ENCODE measurements around the gene TOB2.
"Not testable (repeated sequence)": the region's sequence is repeated elsewhere in the genome, so short reads cannot be mapped to it uniquely, and the experiment has no call there.

TOB2 gene

DNA sequence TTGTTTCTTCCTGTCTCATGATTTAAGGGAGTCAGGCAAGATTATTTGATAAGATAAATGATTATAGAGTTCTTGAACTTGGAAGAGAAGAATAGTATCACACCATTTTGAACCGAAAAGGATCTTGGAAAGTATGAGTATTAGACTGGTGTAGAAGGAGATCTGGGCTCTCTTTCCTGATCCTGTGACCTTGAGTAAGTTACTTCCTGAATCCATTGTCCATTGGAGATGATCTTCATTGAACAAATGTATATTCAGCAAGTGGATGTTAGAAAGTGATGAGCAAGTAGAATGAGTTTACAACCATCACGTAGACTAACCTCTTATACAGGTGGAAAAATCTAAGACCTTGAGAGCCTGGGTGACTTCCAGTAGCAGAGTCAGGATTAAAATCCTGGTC is 24.3 kb upstream of the TOB2 start:
- in situ Hi-C loops (cut with HindIII; ENCODE audit: low pct_ligation_motif_present, low pct_unique_long_range_greater_than_20kb, low sequenced_read_pairs): no loop called here
- no peak for DNase-seq

DNA sequence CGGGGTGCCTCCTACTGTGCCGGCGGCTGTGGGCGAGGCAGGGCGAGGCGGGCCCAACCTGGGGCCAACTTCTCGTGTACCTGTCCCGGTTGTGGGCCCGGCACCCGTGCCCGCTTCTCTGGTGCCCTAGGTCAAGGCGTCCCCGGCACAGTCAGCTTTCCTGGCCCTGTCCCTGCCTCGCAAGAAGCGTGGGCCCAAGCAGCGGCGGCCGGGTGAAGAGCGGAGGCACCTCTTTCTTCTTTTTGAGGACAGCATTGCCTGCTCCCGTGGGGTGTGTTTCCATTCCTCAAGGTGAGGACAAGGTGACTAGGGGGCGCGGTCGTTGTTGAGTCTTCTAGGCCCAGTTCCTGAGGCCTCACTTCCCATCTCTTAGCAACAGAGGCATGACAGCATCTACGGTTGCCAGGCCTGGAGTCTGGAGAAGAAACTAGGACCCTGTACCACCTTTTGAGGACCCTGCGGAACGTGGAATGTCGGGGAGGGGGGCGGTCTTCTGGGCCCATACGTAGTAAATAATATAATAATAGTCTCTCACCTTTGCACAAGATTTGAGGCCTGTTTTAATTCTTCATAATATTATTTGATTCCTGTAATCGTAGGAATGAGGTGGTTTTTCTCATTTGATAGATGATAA is 22.7 kb upstream of the TOB2 start:
- in situ Hi-C loops (cut with HindIII; ENCODE audit: low pct_ligation_motif_present, low pct_unique_long_range_greater_than_20kb, low sequenced_read_pairs): no loop called here
- DNase-seq: peak; percentile 12

DNA sequence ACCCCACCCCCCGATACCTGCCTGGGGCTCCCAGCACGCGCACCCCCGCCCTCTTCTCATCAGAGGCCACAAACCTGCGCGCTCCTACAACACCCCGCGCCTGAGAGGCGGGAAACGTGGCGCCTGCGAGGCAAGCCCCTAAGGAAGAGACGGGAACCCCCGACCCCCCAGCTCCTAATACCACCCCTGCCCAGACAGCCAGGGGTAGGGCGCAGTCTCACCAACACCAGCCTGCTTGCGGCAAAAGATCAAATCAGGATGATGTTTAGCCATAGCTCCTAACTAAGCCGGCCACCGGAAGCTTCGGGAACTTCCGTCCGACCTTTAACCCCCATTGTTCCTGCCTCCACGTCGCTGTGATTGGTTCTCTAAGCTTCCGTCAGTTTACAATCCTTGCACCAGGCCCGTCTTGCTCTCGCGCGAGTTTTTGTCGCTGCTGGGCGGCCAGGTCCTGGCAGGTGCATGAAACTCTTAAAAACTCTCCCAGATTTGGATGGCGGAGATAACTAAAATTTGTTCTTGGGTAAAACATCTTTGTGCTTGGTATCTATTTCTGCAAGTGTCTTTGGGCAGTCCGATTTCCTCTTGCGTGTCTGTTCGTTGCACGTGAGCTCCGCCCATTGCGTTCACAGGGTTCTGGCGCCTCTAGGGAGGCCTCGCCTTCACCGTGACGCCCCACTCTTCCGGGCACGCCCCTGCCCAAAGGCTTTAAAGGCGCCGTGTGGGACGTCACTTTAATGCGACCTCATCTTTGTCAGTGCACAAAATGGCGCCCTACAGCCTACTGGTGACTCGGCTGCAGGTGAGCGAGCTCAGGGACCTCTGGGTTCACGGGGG is 22.0 kb upstream of the TOB2 start, which contains the start of the genes ACO2 and PHF5A:
Gene ACO2 (plus strand): TSS at position 737 of the 837 bp plus-strand sequence. CDS start 30 bp downstream, at position 767.
Gene PHF5A (minus strand): TSS at position 312 of the 837 bp plus-strand sequence. CDS start 39 bp downstream, at position 273.
- in situ Hi-C loops (cut with HindIII; ENCODE audit: low pct_ligation_motif_present, low pct_unique_long_range_greater_than_20kb, low sequenced_read_pairs): no loop called here
- DNase-seq: peak; percentile 95

DNA sequence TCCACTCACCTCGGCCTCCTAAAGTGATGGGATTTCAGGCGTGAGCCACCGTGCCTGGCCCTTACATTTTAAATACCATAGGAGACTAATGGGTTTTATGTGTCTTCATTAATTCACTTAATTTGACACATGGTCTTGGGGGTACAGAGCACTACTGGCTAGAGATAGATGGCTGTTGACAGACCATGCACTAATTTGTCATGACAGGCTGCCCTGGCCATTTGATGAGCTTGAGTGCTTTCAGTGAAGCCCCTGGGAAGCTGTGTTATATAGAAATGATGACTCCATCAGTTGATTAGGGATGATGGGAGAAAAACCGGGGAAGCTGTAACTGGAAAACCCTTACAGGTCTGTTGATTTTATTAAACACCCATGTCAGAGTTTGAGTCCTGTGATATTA is 15.3 kb upstream of the TOB2 start:
- DNase-seq: no peak
- in situ Hi-C loops (cut with HindIII; ENCODE audit: low pct_ligation_motif_present, low pct_unique_long_range_greater_than_20kb, low sequenced_read_pairs): no loop called here

DNA sequence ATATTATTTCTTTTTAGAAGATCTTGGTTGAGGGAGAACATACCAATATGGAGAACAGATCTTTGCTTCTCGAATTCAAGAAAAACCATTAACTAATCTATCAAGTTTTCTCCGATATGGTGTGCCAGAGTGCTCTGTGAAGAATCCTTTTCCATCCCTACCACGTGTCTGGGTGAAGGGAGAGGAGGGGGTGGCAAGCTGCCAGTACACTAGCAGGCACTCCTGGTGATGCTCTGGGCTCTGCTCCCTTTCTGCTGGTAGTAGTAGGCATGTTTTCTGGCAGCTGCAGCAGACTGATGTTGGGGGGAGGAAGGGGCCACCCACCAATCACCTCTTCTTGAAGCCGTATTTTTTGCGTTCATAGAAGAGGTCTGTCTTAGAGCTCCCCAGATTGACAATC is 13.5 kb upstream of the TOB2 start:
- DNase-seq; in situ Hi-C loops (cut with HindIII; ENCODE audit: low pct_ligation_motif_present, low pct_unique_long_range_greater_than_20kb, low sequenced_read_pairs): not testable (repeated sequence)

DNA sequence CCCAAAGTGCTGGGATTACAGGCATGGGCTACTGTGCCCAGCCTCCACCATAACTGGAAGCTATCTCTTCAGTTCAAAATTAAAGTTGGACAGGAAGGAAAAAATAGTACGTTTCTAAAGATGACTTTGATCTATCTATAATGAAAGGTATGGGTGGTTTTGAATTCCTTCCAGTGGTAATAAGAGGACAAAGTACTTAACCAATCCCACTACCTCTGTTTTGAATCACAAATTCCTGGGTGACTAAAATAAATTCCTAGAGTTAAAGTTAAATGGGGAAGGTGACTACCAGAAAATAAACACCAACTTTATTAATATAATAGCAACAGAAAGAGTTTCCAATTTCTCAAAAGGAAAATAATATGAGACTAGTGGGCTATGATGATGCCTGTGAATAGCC is 12.8 kb upstream of the TOB2 start:
- in situ Hi-C loops (cut with HindIII; ENCODE audit: low pct_ligation_motif_present, low pct_unique_long_range_greater_than_20kb, low sequenced_read_pairs): no loop called here
- DNase-seq: peak; percentile 12

DNA sequence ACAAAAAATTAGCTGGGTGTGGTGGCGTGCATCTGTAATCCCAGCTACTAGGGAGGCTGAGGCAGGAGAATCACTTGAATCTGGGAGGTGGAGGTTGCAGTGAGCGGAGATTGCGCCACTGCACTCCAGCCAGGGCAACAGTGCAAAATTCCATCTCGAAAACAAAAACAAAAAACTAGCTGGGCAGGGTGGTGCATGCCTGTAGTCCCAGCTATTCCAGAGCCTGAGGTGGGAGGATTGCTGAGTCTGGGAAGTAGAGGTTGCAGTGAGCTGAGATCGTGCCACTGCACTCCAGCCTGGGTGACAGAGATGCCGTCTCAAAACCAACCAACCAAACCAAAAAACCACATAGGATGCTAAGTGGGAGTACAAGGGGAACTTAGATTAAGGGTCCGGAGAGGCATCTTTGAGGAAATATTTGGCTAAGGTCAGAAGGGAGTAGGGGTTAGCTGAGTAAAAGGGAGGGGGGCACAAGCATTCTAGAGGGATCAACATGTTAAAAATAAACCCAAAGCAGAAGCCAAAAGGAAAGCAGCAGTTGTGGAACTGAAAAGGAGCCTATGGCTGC is 11.6 kb upstream of the TOB2 start:
- DNase-seq: no peak
- in situ Hi-C loops (cut with HindIII; ENCODE audit: low pct_ligation_motif_present, low pct_unique_long_range_greater_than_20kb, low sequenced_read_pairs): no loop called here

DNA sequence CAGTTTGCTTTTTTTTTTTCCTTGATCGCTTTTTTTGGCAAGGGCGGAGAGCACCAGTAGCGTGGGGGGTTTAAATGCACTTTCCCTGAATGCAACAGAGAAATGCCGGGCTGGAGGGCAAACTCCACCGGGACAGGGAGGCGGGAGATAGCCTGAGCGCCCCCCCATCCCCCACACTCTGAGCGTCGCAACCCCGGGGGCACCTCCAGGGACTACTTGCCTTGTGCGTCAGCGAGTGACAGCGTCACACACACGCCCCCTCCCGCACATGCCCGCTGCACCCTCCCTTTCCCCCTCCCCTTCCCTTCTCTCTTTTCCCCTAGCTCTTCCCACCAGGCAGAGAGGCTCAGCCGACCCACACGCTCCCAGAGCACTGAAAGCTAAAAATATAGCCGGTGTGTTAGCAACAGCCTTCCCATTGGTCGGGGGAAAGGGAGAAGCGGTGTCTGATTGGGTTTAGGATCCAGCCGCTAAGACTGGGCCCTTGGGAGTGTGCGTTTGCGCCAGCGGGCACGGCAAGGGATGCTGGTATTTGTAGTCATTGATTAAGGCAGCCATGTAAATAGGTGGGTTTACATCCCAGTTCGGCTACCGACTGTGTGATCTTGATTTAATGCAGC is 1.7 kb upstream of the TOB2 start:
- in situ Hi-C loops (cut with HindIII; ENCODE audit: low pct_ligation_motif_present, low pct_unique_long_range_greater_than_20kb, low sequenced_read_pairs): no loop called here
- DNase-seq: peak; percentile 98

DNA sequence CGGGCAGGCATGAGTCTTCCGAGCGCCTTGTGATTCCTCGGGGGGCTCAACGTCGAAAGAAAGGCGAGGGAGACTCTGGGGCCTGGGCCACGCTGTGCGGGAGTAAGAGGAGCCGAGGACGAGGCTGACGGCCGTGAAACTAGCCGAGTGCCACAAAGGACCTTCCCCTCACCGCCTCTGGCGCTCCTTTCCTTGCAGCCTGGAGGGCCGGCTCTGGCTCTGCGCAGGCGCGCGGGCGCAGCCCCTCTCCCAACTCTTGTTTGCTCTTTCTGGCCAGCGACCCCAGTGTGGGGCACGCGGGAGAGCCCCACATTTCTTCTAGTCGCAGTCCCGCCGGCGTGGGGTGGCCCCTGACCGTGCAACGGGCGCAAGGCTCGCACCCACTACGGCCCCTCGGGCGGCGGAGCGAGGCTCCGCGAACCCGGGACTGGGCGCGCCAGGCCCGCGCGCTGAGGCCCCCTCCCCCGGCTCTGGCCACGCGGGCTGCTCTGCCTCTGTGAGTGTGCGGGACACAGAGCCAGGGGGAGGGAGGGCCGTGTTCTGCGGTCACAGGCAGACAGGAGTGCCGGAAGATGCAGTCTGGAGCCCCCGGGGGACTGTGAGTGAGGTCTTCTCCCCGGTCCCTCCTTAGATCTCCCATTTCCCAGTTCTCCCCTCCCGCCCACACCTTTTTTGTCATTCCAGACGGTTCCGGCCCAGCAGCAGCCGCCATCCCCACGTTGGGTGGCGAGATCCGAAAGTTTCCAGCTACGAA is 1.0 kb upstream of the TOB2 start:
- in situ Hi-C loops (cut with HindIII; ENCODE audit: low pct_ligation_motif_present, low pct_unique_long_range_greater_than_20kb, low sequenced_read_pairs): no loop called here

DNA sequence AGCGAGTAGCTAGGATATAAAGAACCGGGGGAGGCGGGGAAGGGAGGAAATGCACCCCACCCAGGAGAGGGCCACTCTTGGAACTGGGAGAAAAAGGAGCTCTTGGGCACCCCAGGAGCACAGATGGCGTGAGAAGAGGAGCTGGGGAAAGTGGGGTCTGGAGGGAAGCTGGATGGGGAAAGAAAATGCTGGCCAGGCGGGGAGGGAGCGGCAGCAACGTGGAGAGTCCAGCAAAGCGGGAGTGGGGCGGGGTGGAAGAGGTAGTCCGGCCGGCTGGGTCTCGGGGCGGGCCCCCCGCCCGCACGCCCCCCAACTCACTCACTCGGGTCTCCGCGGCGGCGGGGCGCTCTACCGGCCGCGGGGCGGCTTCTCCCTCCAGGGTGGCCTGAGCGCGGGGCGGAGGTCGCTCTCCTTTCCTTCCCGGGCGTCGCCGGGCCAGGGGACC is 522 bp downstream of the TOB2 start:
- in situ Hi-C loops (cut with HindIII; ENCODE audit: low pct_ligation_motif_present, low pct_unique_long_range_greater_than_20kb, low sequenced_read_pairs): no loop called here
- DNase-seq: peak; percentile 5

More for the DNA sequence above, 1.0 kb upstream of the TOB2 start:
- DNase-seq: peak; percentile 59

DNA sequence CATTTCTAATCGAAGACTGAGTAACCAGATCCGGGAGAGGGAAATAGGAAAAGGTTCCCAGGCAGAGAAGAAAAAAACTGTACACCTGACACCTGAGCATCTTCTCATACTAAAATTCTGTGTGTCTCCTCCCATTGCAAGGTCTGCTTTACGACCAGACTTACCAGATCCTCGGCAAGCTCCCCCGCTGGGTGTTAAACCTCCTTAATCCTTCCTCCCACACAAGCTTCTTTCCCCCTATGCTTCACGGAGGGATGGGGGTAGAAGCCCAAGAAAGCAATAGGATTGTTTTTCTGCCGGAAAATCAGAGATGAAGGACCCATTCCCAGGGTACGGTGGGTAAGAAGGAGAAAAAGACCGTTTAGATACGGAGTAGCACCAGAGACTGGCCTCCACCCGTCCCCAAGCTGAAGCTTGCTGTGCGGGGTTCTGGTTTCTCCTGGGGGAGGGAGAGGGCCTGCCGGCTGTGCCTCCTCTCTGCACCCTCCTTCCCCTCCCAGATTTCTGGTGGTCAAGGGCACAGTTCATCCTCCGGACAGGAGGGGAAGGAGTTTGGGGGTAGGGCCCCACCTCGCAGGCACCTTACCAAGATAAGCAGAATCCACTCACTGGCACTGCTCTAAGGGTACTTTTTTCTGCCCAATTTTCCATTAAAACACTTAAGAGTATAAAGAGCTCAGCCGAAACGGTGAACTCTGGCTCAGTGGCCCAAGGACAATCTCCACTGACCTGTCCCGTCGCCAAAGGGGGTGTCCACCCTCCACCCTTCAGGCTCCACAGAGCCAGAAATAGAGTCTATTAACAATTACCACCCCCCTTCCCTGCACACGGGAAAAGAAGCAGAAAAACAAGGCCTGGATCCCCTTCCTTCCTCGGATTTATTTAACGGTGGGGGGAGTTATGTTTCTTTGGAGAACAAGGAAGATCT is 1.2 kb downstream of the TOB2 start:
- in situ Hi-C loops (cut with HindIII; ENCODE audit: low pct_ligation_motif_present, low pct_unique_long_range_greater_than_20kb, low sequenced_read_pairs): no loop called here

DNA sequence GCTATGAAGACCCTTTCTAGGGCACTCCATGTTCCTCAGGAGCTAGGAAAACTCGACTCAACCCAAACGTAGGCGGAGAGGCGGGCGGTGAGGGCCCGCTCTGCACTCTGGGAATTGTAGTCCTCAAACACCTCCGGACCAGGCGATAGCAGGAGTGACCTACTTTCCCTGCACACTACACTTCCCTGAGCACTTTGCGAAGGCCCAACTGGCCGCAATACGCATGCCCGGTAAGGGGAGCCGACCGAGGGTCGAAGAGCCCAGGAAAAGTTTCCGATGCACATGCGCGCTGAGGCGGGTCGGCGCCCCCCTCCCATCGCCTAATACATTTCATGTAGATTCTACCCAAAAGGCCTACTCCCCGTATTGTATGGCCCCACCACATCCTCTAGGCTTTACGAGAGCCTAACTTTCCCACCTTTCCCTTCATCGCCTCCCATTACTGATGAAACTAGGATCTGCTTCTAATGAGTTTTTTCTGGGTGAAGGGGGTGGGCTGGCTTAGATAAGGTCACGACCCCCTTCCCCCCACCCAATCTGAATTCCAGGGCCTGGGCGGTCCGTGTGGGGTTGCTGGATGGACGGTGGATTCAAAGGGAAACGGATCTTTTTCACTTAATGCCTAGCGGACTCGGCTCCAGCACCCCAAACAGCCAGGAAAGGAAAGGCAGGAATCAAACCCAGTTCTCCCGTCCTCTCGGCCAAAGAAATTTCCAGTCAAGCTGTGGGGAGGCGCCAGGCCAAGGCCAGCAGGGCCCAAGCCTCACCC is 2.1 kb downstream of the TOB2 start:
- DNase-seq: peak; percentile 94
- in situ Hi-C loops (cut with HindIII; ENCODE audit: low pct_ligation_motif_present, low pct_unique_long_range_greater_than_20kb, low sequenced_read_pairs): no loop called here

More for the DNA sequence above, 1.2 kb downstream of the TOB2 start:
- peak; percentile 19 for DNase-seq

DNA sequence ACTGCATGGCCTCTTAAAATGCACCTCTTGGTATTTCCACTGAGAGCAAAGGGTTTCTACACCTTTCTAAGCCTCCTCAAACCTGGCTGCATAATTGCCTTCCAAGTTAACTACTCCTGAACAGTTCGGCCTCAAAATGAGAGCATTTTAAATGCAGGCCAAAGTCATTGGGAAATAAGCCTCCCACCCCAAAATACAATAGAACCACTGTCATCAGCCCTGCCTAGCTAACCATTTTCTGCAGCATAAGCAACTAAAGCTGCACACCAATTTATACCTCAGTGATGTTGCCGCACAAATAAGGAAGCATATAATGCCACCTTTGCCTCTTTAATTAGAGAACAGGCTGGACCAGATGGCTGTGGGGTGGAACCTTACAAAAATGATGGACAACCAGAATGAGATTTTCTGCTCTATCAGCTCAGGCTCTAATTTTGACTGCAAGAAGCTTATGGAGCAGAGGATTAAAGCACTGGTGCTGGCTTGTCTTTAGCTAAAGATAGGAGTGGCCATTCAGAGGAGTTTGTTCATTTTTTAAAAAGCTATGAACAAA is 4.3 kb downstream of the TOB2 start:
- DNase-seq: no peak
- in situ Hi-C loops (cut with HindIII; ENCODE audit: low pct_ligation_motif_present, low pct_unique_long_range_greater_than_20kb, low sequenced_read_pairs): no loop called here

DNA sequence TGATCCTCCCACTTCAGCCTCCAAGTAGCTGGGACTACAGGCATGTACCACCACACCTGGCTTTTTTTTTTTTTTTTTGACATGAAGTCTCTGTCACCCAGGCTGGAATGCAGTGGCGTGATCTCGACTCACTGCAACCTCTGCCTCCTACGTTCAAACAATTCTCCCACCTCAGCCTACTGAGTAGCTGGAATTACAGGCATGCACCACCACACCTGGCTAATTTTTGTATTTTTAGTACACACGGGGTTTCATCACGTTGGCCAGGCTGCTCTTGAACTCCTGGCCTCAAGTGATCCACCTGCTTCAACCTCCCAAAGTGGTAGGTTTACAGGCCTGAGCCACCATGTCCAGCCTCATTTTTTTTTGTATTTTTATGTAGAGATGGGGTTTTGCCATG is 6.1 kb downstream of the TOB2 start:
- DNase-seq; in situ Hi-C loops (cut with HindIII; ENCODE audit: low pct_ligation_motif_present, low pct_unique_long_range_greater_than_20kb, low sequenced_read_pairs): not testable (repeated sequence)

DNA sequence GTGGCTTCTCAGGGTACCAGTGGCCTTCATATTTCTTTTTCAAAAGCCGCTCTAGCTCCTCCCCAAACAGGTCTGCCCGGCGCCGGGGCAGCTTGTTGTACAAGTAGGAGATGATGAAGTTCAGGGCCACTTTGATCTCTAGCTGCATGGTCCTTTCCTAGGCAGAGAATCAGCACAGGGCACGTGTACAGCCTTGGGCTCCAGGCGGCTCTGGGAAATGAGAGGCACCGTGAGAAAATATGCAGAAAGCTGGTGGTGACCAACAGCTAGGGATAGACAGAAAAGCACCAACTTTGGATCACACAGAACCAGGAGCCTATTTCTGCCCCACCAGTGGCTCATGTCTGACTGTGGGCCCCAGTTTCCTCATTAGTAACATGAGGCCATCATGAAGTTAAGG is 9.4 kb downstream of the TOB2 start:
- in situ Hi-C loops (cut with HindIII; ENCODE audit: low pct_ligation_motif_present, low pct_unique_long_range_greater_than_20kb, low sequenced_read_pairs): no loop called here
- DNase-seq: no peak

DNA sequence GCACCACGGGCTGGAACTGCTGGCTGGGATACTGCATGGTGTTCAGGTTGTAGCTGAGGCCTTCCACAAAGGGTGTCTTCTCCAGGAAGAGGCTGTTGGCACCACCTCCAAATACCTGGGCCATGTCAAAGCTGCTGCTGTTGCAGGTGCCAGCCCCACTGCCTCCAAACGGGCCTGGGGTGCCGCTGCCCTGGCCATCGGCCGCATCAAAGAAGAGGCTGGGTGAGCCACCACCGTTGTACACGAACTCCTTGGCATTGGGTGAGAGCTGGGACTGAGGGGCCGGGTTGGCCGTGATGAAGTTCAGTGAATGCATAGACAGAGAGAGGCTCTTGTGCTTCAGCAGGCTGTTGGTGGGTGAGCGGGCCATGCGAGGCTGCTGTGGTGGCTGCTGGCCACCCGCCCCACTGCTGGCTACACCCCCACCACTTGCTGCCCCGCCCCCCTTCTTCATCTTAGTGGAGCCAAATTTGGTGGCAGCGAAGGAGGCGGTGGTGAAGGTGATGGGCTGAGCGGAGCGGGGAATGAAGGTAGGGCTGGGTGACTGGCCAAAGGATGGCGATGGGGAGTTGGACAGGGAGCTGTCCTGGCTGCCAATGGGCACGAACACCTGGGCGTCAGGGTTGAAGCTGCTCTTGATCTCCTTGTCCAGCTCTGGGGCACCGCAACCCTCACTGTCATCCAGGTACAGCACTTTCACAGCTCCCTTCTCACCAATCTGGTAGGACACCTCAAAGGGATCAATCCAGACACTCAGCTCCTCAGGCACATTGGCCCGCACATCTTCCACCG is 10.1 kb downstream of the TOB2 start:
- in situ Hi-C loops (cut with HindIII; ENCODE audit: low pct_ligation_motif_present, low pct_unique_long_range_greater_than_20kb, low sequenced_read_pairs): no loop called here
- DNase-seq: no peak
